DMS79 treated with DMSO at 0.1 percent for 48 hours (cell line): Measurements from ENCODE around the gene CRB2.
"Not testable (repeated sequence)": the region's sequence is repeated elsewhere in the genome, so short reads cannot be mapped to it uniquely, and the experiment has no call there.

Experiments
- DNase-seq: peaks from one replicate; lab custom pipeline; 2025; lab: John Stamatoyannopoulos, UW

Gene CRB2

GRCh38 chr9:123380852-123381705 is 25.1 kb downstream of the CRB2 start:
- DNase-seq = no peak

DNA sequence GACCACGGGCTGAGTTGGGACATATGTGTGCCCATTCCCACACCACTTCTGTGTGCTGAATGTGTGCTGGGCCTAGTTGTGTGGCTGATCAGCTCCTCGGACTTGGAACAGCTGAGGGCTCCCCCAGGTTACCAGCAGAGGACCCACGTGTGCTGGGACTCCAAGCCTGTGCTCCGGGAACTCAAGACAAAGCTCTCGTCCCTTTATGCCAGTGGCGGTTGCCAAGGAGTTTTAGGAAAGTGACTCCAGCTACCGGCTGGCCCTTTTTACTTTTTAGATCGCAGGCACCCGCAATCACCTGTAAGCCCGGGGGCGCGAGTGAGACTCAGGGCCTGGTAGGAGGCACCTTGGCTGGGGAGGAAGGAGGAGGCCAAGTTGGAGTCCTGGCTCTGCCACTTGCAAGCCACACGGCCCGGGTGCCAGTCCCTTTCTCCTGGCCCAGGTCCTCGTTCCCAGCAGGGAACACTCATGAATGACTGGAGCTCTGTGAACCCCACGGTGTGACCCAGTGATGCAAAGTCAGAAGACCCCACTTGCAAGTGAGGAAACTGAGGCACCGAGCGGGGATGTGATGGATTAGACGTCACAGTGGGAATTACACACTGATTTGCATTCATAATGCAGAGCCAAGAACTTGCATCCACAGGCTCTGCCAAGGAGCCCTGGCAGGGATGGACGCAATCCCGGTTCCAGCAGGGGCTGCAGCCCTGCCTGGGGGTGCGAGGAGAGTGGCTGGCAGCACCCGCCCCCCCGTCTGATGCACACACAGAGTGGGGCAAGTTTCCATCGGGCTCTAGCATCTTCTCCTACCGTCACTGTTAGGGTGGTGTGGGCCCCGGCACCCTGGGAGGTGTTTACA is 26.9 kb downstream of the CRB2 start:
- no peak for DNase-seq

DNA sequence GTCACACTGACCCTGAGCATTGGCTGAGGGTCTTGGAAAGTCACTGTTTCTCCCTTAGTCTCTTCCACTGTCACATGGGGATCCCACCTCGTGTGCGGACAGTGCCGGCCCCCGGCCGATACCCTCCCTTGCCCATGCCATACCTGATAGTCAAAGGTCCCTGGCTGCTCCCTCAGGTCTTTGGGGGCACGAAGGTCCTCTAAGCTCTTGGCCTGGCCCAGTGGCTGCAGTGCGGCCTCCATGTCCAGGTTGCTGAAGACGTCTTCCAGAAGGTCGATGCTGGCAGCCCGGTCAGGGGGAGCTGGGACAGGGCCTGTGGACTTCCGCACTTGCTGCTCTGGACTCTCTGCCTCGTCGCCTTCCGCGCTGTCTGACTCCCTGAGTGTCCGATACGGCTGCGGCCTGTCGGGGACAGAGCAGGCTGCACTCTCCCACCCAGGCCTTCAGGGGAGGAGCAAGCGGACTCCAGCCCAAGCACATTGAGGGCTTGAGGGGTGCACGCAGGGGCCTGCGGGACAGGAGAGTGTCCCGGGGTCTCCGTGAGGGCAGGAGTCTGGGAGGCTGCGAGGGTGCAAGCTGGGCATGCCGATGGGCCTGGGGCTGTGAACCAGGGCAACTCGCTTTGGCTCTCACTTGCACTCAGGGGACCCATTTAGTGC is 27.6 kb downstream of the CRB2 start:
- no peak for DNase-seq

DNA sequence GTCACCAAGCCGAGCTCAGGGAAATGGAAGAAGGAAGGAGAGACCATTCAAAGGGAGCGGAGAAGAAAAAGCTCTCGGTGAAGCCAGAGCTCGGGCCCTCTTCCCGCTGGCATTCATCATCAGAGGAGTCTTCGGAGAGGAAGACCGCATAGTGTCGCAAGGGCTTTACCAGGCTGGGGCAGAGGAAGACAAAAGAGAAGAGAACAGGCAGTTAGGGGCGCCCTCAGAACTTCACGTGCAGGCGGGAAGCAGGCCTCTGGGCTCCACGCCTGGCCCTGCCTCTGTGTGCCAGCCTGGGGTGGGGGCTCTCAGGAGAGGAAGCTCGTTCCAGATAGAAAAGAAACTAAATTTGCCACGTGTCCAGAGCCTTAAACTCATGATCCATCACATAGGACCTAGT is 31.7 kb downstream of the CRB2 start:
- DNase-seq = no peak

GRCh38 chr9:123389070-123389469 is 33.1 kb downstream of the CRB2 start:
- no peak for DNase-seq

GRCh38 chr9:123389698-123390097 is 33.7 kb downstream of the CRB2 start:
- DNase-seq = no peak

- no peak for DNase-seq
Measured at GRCh38 chr9:123390337-123391135, 34.5 kb downstream of the CRB2 start.

DNA sequence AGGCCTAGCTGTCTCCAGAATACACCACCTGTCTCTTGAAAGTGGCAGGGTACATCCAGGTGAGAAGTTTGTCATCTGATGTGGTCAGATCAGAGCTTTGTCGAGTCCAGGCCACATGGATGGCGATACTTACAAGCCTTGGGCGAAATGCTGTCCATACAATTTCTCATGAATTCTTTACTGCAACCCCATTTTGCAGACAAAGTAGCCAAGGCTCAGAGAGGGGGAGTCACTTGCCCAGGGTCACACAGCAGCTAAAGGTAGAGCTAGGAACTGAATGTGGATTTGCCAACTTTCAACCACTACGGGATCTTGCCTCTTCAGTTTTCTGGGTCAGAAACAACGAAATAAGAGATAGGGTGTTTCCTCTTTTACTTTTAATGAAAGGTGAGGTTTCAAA is 35.2 kb downstream of the CRB2 start:
- DNase-seq = no peak

DNA sequence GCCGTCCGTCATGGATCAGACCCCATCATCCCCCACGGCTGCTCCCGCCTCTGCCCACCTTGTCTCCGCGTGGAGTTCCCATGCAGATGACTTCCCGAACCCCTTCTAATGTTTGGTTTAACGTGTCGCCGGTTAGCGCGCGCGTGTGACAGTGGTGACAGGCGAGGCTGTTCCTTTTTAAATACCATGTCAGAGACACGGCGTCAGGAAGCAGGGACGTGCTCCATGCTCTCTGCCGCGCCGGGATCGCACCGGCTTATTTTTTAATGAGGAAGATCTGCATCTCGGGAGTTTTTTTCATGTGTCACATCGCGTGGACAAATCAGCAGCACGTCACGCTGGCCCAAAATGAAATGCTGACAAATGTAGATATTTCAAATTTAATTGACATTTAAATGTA is 35.9 kb downstream of the CRB2 start:
- DNase-seq = no peak

DNA sequence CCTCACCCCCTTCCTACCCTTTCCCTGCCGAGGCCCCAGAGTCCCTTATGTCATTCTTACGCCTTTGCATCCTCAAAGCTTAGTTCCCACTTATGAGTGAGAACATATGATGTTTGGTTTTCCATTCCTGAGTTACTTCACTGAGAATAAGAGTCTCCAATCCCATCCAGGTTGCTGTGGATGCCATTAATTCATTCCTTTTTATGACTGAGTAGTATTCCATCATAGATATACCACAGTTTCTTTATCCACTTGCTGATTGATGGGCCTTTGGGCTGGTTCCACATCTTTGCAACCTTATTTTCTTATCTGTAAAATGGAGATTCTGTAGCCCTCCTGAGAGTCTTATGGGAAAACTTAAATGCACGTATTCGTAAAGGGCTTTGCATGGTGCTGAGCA is 36.8 kb downstream of the CRB2 start:
- no peak for DNase-seq

GRCh38 chr9:123394291-123395235 is 38.6 kb downstream of the CRB2 start:
- no peak for DNase-seq

DNA sequence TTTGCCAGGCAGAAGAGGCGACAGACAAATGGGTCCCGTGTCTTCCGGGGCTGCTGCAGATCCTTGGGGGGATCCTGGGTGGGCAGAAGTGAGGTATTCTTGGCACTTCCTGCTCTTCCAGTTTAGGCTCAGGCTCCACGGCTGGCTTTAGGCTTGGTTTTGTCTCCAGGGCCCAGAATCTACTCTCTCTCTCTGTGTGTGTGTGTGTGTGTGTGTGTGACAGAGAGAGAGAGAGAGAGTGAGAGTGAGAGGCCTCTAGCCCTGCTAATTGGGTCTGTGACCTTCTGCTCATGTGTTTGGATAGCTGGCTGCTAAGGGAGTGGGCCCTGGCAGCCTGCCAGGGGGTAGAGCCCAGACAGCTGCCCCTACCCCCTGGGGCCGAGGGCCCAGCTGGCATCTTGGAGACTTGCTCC is 39.3 kb downstream of the CRB2 start:
- peak; percentile 82 for DNase-seq

DNA sequence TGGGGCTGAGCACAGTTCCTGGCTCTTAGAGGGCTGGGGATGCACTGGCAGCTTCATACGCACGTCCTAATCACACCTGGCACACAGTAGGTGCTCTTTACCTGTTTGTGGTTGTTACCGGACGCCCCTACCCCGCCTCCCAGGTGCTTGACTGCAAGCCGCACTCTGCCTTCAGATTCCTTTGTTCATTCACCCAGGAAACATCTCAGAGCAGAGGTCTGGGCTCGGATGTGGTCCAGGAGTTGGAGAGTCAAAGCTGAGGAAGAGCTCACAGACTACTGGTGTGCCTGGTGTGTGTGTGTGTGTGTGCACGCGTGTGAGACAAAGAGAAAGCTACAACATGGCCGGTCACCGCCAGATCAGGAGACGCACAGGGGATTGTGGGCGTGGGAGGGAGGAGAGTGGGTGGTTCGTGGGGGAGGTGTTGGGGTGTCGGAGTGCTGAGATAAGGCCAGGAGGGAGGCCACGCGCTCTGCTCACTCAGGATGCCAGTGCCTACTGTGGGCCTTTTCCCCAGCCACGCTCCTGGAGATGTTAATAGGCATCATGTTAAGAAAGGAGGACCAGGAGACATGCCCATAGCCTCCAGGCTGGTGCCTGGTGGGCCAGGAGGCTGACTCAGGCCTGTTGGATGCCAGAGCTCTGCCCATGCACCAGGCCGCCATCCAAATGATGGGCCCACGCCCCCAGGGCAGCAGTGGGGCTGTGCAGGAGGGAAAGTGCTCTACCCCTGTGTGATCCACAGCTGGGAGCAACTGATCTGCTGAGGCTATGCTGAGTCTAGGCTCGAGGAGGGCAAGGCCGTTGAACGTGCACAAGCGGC is 39.9 kb downstream of the CRB2 start:
- DNase-seq = no peak

DNA sequence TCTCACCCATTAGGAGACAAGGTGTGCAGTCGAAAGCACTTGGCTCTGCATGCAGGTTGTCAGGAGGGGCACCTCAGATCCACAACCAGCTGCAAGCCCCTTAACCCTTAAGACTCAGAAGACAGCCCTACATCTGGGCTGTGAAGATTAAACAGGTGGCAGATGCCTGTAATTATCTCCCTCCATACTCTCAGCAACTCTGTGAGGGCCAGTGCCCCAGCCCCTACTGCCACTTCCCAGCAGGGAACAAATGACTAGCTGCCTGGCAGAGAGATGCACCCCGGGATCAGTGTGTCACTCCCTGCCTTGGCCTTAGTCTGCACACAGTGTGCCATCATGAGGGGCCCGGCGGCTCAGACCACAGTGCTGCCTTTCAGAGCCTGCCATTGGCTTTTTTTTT is 42.0 kb downstream of the CRB2 start:
- no peak for DNase-seq

GRCh38 chr9:123398938-123399337 is 42.9 kb downstream of the CRB2 start:
- not testable (repeated sequence) for DNase-seq

GRCh38 chr9:123399803-123400378 is 43.9 kb downstream of the CRB2 start:
- no peak for DNase-seq

GRCh38 chr9:123400926-123401503 is 45.0 kb downstream of the CRB2 start:
- DNase-seq = no peak

- peak; percentile 69 for DNase-seq
Measured at GRCh38 chr9:123401879-123402513, 46.0 kb downstream of the CRB2 start.
